OCI-LY7 (cell line): ENCODE results near the gene PITX3.

Experiments
- EZH2phosphoT487 ChIP-seq: fragments of 200-600 bp; sonication (generic); IDR thresholded peaks from 2 replicates; pipeline ENCODE4 v1.6.1; 2018; ENCODE audit warnings: low read depth, borderline replicate concordance, mild to moderate bottlenecking, mixed run types, antibody characterized with exemption, low read length, moderate library complexity, mixed read lengths
- TF ChIP-seq, protein P1 (sequence below): fragments of 200-600 bp; sonication (generic); conservative IDR thresholded peaks from 2 replicates; pipeline ENCODE4 v1.5.1; 2014; ENCODE audit warnings: mild to moderate bottlenecking, antibody characterized with exemption, low read length, moderate library complexity, mixed read lengths

DNA sequence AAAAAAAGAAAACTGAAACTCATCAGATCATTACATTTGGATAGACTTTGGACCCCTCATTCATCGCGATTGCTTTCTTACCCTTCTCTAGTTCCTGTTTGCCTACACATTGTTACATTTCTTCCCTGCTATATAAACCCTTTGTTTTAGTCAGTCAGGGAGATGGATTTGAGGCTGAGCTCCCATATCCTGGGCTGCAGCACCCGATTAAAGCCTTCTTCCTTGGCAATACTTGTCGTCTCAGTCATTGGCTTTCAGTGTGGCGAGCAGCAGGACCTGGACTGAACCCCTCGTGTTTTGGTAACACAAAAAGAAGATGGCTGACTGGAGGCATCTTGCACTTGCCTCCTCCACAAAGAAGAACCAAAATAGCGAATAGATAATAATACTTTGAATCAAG is 49.4 kb downstream of the PITX3 start:
- TF ChIP-seq, protein P1, sequence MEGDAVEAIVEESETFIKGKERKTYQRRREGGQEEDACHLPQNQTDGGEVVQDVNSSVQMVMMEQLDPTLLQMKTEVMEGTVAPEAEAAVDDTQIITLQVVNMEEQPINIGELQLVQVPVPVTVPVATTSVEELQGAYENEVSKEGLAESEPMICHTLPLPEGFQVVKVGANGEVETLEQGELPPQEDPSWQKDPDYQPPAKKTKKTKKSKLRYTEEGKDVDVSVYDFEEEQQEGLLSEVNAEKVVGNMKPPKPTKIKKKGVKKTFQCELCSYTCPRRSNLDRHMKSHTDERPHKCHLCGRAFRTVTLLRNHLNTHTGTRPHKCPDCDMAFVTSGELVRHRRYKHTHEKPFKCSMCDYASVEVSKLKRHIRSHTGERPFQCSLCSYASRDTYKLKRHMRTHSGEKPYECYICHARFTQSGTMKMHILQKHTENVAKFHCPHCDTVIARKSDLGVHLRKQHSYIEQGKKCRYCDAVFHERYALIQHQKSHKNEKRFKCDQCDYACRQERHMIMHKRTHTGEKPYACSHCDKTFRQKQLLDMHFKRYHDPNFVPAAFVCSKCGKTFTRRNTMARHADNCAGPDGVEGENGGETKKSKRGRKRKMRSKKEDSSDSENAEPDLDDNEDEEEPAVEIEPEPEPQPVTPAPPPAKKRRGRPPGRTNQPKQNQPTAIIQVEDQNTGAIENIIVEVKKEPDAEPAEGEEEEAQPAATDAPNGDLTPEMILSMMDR: no peak
- no peak for TF ChIP-seq EZH2phosphoT487
